OCI-LY1 (cell line): Measurements from ENCODE around the gene OFD1.

Experiments
- H2AFZ ChIP-seq: fragments of 200-600 bp; sonication (generic), shearing (Covaris generic); 2 replicates; pipeline ENCODE4 v1.6.0; 2014; ENCODE audit warnings: antibody characterized with exemption, mild to moderate bottlenecking, low read length
- H3F3A ChIP-seq: fragments of 200-600 bp; sonication (generic), shearing (Covaris generic); 2 replicates; pipeline ENCODE4 v1.6.0; 2014; ENCODE audit warnings: mild to moderate bottlenecking, antibody characterized with exemption, low read length, moderate library complexity; ENCODE audit not compliant: insufficient read depth
- H3K27ac ChIP-seq: fragments of 200-600 bp; sonication (generic); 2 replicates; pipeline ENCODE4 v1.5.1; 2014; ENCODE audit warnings: low read length, mixed run types, mild to moderate bottlenecking, low read depth; ENCODE audit not compliant: poor library complexity, severe bottlenecking
- H3K27me3 ChIP-seq: fragments of 200-600 bp; sonication (generic); 2 replicates; pipeline ENCODE4 v1.6.0; 2014; ENCODE audit warnings: antibody characterized with exemption, mild to moderate bottlenecking, low read length, moderate library complexity; ENCODE audit not compliant: insufficient read depth
- H3K36me3 ChIP-seq: fragments of 200-600 bp; sonication (generic); 2 replicates; pipeline ENCODE4 v1.6.1; 2014; ENCODE audit warnings: mild to moderate bottlenecking, antibody characterized with exemption, low read length, moderate library complexity, mixed read lengths; ENCODE audit not compliant: insufficient read depth
- H3K4me1 ChIP-seq: fragments of 200-600 bp; sonication (generic); 2 replicates; pipeline ENCODE4 v1.5.1; 2014; ENCODE audit warnings: mild to moderate bottlenecking, low read length, moderate library complexity; ENCODE audit not compliant: insufficient read depth, severe bottlenecking
- H3K4me2 ChIP-seq: fragments of 200-600 bp; sonication (generic), shearing (Covaris generic); 2 replicates; pipeline ENCODE4 v1.6.1; 2014; ENCODE audit warnings: low read length
- H3K4me3 ChIP-seq: fragments of 200-600 bp; sonication (generic); 2 replicates; pipeline ENCODE4 v1.5.1; 2014; ENCODE audit warnings: low read length, low read depth, mild to moderate bottlenecking, mixed read lengths; ENCODE audit not compliant: poor library complexity, severe bottlenecking
- H3K79me2 ChIP-seq: fragments of 200-600 bp; shearing (Covaris generic); 2 replicates; pipeline ENCODE4 v1.6.1; 2016; ENCODE audit warnings: mixed run types, low read length, mixed read lengths; ENCODE audit not compliant: insufficient read depth
- H3K9ac ChIP-seq: fragments of 200-600 bp; sonication (generic), shearing (Covaris generic); 2 replicates; pipeline ENCODE4 v1.6.1; 2014; ENCODE audit warnings: mild to moderate bottlenecking, low read length, mixed read lengths
- H3K9me2 ChIP-seq: fragments of 200-600 bp; sonication (generic), shearing (Covaris generic); 2 replicates; pipeline ENCODE4 v1.6.1; 2014; ENCODE audit warnings: low read depth, mild to moderate bottlenecking, low read length, mixed read lengths
- H3K9me3 ChIP-seq: fragments of 200-600 bp; shearing (Covaris generic); 2 replicates; pipeline ENCODE4 v1.6.1; 2014; ENCODE audit warnings: low read length, mixed read lengths
- H4K20me1 ChIP-seq: fragments of 200-600 bp; sonication (generic), shearing (Covaris generic); 2 replicates; pipeline ENCODE4 v1.6.0; 2016; ENCODE audit warnings: mild to moderate bottlenecking, low read length; ENCODE audit not compliant: insufficient read depth
- EZH2 ChIP-seq: fragments of 200-600 bp; sonication (generic), shearing (Covaris generic); IDR thresholded peaks from 2 replicates; pipeline ENCODE4 v1.8.0; 2017; ENCODE audit warnings: borderline replicate concordance, mixed run types, mild to moderate bottlenecking, antibody characterized with exemption, low read length, moderate library complexity, mixed read lengths
- TF ChIP-seq, protein P1 (sequence below): fragments of 200-600 bp; sonication (generic), shearing (Covaris generic); IDR thresholded peaks from 2 replicates; pipeline ENCODE4 v1.5.1; 2017; ENCODE audit warnings: mild to moderate bottlenecking, antibody characterized with exemption, low read length, moderate library complexity, mixed read lengths

OFD1 gene

DNA sequence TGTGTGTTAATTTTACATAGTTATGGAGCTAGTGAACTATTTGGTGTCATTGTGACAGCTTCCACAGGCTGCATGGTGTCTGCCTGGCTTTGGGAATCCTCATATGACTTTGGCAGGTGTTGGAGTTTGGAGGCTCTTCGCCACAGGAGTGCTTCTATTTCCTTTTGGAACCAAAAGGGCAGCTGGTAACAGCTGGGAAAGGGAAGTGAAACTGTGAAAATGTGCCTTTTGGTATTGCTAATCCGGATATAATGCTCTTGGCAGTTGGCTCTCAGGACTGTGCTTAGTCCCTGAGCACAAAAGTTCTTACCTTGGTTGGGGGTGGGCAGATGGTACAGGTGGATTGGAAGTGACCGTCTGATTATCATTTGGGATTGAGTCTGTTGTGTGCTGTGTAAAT, 18.1 kb downstream of the OFD1 start:
- no peak for TF ChIP-seq EZH2
- TF ChIP-seq, protein P1, sequence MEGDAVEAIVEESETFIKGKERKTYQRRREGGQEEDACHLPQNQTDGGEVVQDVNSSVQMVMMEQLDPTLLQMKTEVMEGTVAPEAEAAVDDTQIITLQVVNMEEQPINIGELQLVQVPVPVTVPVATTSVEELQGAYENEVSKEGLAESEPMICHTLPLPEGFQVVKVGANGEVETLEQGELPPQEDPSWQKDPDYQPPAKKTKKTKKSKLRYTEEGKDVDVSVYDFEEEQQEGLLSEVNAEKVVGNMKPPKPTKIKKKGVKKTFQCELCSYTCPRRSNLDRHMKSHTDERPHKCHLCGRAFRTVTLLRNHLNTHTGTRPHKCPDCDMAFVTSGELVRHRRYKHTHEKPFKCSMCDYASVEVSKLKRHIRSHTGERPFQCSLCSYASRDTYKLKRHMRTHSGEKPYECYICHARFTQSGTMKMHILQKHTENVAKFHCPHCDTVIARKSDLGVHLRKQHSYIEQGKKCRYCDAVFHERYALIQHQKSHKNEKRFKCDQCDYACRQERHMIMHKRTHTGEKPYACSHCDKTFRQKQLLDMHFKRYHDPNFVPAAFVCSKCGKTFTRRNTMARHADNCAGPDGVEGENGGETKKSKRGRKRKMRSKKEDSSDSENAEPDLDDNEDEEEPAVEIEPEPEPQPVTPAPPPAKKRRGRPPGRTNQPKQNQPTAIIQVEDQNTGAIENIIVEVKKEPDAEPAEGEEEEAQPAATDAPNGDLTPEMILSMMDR: no peak
- Histone ChIP-seq H3K4me1 (peaks cover 17% of the 10 kb centered on the region), H3K9me3 (no peaks in the 10 kb centered on the region), H3K27me3 (no peaks in the 10 kb centered on the region), H3K36me3 (peaks cover 82% of the 10 kb centered on the region), H3K4me3 (no peak overlapping the region), H3K4me2 (no peak overlapping the region), H3F3A (no peaks in the 10 kb centered on the region), H3K27ac (peak overlapping the region; percentile 19), H4K20me1 (no peaks in the 10 kb centered on the region), H3K9me2 (no peaks in the 10 kb centered on the region), H2AFZ (no peak overlapping the region), H3K9ac (no peak overlapping the region), H3K79me2 (no peaks in the 10 kb centered on the region)

- no peaks in the 10 kb centered on the region for H3K9me2 ChIP-seq
- no peak overlapping the region for H2AFZ ChIP-seq
- H3F3A ChIP-seq: no peaks in the 10 kb centered on the region
- peaks cover 86% of the 10 kb centered on the region for H3K36me3 ChIP-seq
- TF ChIP-seq, protein P1: no peak
- TF ChIP-seq EZH2: no peak
- H3K4me3 ChIP-seq: no peak overlapping the region
- H3K4me2 ChIP-seq: no peak overlapping the region
- no peak overlapping the region for H3K27ac ChIP-seq
- H3K4me1 ChIP-seq: peaks cover 38% of the 10 kb centered on the region
- no peaks in the 10 kb centered on the region for H3K79me2 ChIP-seq
- no peak overlapping the region for H3K9ac ChIP-seq
- H3K27me3 ChIP-seq: no peaks in the 10 kb centered on the region
- H4K20me1 ChIP-seq: no peaks in the 10 kb centered on the region
- H3K9me3 ChIP-seq: no peaks in the 10 kb centered on the region
Measured at GRCh38 chrX:13754765-13755164, 20.2 kb downstream of the OFD1 start.

DNA sequence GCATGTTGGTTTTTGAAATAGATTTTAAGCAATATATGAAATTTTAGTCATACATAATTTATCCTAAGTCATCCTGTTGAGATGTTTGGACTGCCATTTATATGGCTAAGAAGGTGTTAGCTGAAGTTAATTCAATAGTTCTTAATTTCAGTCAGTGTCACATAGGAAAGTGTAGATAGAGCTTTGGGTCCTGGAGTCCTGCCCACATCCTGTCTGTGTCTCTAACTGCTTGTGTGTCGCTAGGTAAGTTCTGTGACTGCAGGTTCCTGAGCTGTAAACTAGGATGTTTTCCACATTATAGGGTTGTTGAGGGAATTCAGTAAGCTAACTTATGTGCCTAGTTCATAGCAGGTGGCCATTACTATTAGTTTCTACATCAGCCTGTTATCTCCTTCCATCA, 20.7 kb downstream of the OFD1 start:
- H3K4me1 ChIP-seq: peaks cover 38% of the 10 kb centered on the region
- H3K9me2 ChIP-seq: no peaks in the 10 kb centered on the region
- no peaks in the 10 kb centered on the region for H3K79me2 ChIP-seq
- H2AFZ ChIP-seq: no peak overlapping the region
- H3K4me2 ChIP-seq: no peak overlapping the region
- H3K9ac ChIP-seq: no peak overlapping the region
- H3K27me3 ChIP-seq: no peaks in the 10 kb centered on the region
- no peak overlapping the region for H3K4me3 ChIP-seq
- TF ChIP-seq, protein P1: no peak
- TF ChIP-seq EZH2: no peak
- no peaks in the 10 kb centered on the region for H3F3A ChIP-seq
- H4K20me1 ChIP-seq: no peaks in the 10 kb centered on the region
- H3K9me3 ChIP-seq: no peaks in the 10 kb centered on the region
- peaks cover 88% of the 10 kb centered on the region for H3K36me3 ChIP-seq
- H3K27ac ChIP-seq: no peak overlapping the region
